Measurements from ENCODE around the gene TCF4.

- TF ChIP-seq CTCF (IDR thresholded peaks at IDR 0.05) (no peak), POLR2A (IDR thresholded peaks at IDR 0.05) (no peak)
Measured at GRCh38 chr18:55494899-55495298, 93.1 kb downstream of the TCF4 start.
